Liver (tissue), 9 donors: Measurements from ENCODE around the gene COQ9. TPM values are rescaled to one million over a fixed set of nuclear protein-coding genes. Genes with fewer than 3 reads are reported as not detected.
A peak's percentile ranks its signal among the peaks of the same experiment; 100 is the strongest.

Source experiments
- DNase-seq: peaks from one replicate; pipeline ENCODE4 v3.0.0-alpha.2; 2017; ENCODE audit warnings: low spot score
- H3K27ac ChIP-seq, 2 donors: one replicate each; pipeline ENCODE4 v1.7.0; 2013; ENCODE audit warnings: inconsistent platforms in 2 of 2, low read length in 2 of 2, control low read depth in 1 of 2, low read depth in 1 of 2, mild to moderate bottlenecking in 1 of 2
- H3K27me3 ChIP-seq, 4 donors: one replicate each; pipeline versions ENCODE4 v1.6.1 to v1.7.0; 2013; ENCODE audit warnings: low read length in 3 of 4, inconsistent platforms in 1 of 4, mild to moderate bottlenecking in 1 of 4, moderate library complexity in 1 of 4; ENCODE audit not compliant: control insufficient read depth in 4 of 4, insufficient read depth in 4 of 4
- H3K36me3 ChIP-seq, 4 donors: one replicate each; pipeline versions ENCODE4 v1.6.1 to v1.7.0; 2013; ENCODE audit warnings: low read length in 3 of 4, mild to moderate bottlenecking in 3 of 4, low read depth in 1 of 4, moderate library complexity in 1 of 4; ENCODE audit not compliant: control insufficient read depth in 4 of 4, insufficient read depth in 3 of 4
- H3K4me1 ChIP-seq, 4 donors: one replicate each; pipeline versions ENCODE4 v1.6.1 to v1.7.0; 2013; ENCODE audit warnings: low read length in 3 of 4, mild to moderate bottlenecking in 3 of 4, moderate library complexity in 1 of 4; ENCODE audit not compliant: control insufficient read depth in 4 of 4, insufficient read depth in 4 of 4
- H3K4me3 ChIP-seq, 3 donors: one replicate each; pipeline versions ENCODE4 v1.6.1 to v1.7.0; 2013; ENCODE audit warnings: low read length in 3 of 3, control low read depth in 1 of 3, low read depth in 1 of 3, mild to moderate bottlenecking in 1 of 3
- H3K9ac ChIP-seq, 2 donors: one replicate each; pipeline ENCODE4 v1.7.0; 2013; ENCODE audit warnings: low read length in 2 of 2, mild to moderate bottlenecking in 2 of 2, moderate library complexity in 2 of 2, control low read depth in 1 of 2, low read depth in 1 of 2
- H3K9me3 ChIP-seq, 4 donors: one replicate each; pipeline versions ENCODE4 v1.6.1 to v1.7.0; 2013; ENCODE audit warnings: low read length in 3 of 4; ENCODE audit not compliant: control insufficient read depth in 4 of 4
- CTCF ChIP-seq: fragments of 150-350 bp; IDR thresholded peaks from 2 replicates; pipeline ENCODE4 v1.5.1; 2017; ENCODE audit warnings: improper control_type of control experiment, low read depth, low read length; ENCODE audit not compliant: missing input control
- EGR1 ChIP-seq, 2 donors: IDR thresholded peaks; 2 replicates each; pipeline ENCODE4 v1.6.1; 2016 to 2018; ENCODE audit warnings: antibody characterized with exemption in 2 of 2, low read depth in 2 of 2
- FOXA1 ChIP-seq: IDR thresholded peaks from 2 replicates; pipeline ENCODE4 v1.6.1; 2016; ENCODE audit warnings: antibody characterized with exemption
- FOXA2 ChIP-seq: IDR thresholded peaks from 2 replicates; pipeline ENCODE4 v1.6.1; 2016; ENCODE audit warnings: antibody characterized with exemption
- GABPA ChIP-seq, 2 donors: IDR thresholded peaks in 1 of 2; conservative IDR thresholded peaks in 1 of 2; 2 replicates each; pipeline ENCODE4 v1.6.1; 2016; ENCODE audit warnings: antibody characterized with exemption in 2 of 2, mild to moderate bottlenecking in 1 of 2, moderate library complexity in 1 of 2
- HNF4G ChIP-seq: IDR thresholded peaks from 2 replicates; pipeline ENCODE4 v1.6.1; 2016; ENCODE audit warnings: antibody characterized with exemption
- JUND ChIP-seq, 2 donors: IDR thresholded peaks; 2 replicates each; pipeline ENCODE4 v1.6.1; 2016; ENCODE audit warnings: antibody characterized with exemption in 2 of 2
- MAX ChIP-seq: IDR thresholded peaks from 2 replicates; pipeline ENCODE4 v1.6.1; 2016; ENCODE audit warnings: antibody characterized with exemption
- NR2F2 ChIP-seq: IDR thresholded peaks from 2 replicates; pipeline ENCODE4 v1.6.1; 2016; ENCODE audit warnings: antibody characterized with exemption
- RAD21 ChIP-seq, 2 donors: IDR thresholded peaks; 2 replicates each; pipeline ENCODE4 v1.6.1; 2016; ENCODE audit warnings: antibody characterized with exemption in 2 of 2, mild to moderate bottlenecking in 2 of 2
- REST ChIP-seq: IDR thresholded peaks from 2 replicates; pipeline ENCODE4 v1.6.1; 2016; ENCODE audit warnings: antibody characterized with exemption, mild to moderate bottlenecking
- RXRA ChIP-seq, 2 donors: IDR thresholded peaks; 2 replicates each; pipeline ENCODE4 v1.6.1; 2017 to 2018; ENCODE audit warnings: antibody characterized with exemption in 2 of 2, mild to moderate bottlenecking in 1 of 2
- SP1 ChIP-seq: IDR thresholded peaks from 2 replicates; pipeline ENCODE4 v1.6.1; 2018; ENCODE audit warnings: antibody characterized with exemption, mild to moderate bottlenecking
- TAF1 ChIP-seq: conservative IDR thresholded peaks from 2 replicates; pipeline ENCODE4 v1.6.1; 2016; ENCODE audit warnings: antibody characterized with exemption, mild to moderate bottlenecking
- YY1 ChIP-seq: IDR thresholded peaks from 2 replicates; pipeline ENCODE4 v1.6.1; 2016; ENCODE audit warnings: antibody characterized with exemption, mild to moderate bottlenecking
- ZBTB33 ChIP-seq: IDR thresholded peaks from 2 replicates; pipeline ENCODE4 v1.6.1; 2016; ENCODE audit warnings: antibody characterized with exemption
- WGBS: extraction: QIAGEN DNeasy Blood & Tissue Kit; methylation state at CpG from one replicate; pipeline ENCODE4 v1.1.7; 2013; 5-methylcytosine and 5-hydroxymethylcytosine counted together
- polyA plus RNA-seq, 2 donors: library from polyadenylated mRNA; stranded (reverse) in 1 of 2; unstranded in 1 of 2; fragments of 200-250 nt in 1 of 2; fragments of >200 nt in 1 of 2; fragmentation: Nextera tagmentation in 1 of 2; extraction: Ambion mirVana in 1 of 2; gene quantifications; one replicate each; pipeline versions ENCODE4 v1.2.1 to v1.2.3, GENCODE V29; 2013 to 2015
- total RNA-seq, 2 donors: library from RNA; depleted of rRNA; stranded (reverse); fragments of >200 nt; gene quantifications; one replicate each; pipeline ENCODE4 v1.2.3, GENCODE V29; 2014
- donor health status: healthy.
- donor health status: healthy.
- donor health status: healthy.
- donor health status: healthy.
- donor health status: healthy.

The COQ9 gene
- total and polyA plus RNA-seq, 4 donors: 21.0 to 81.5 (median 58.0) TPM

- H3K36me3 ChIP-seq: peaks cover 0 to 12% (median 5%) of the 10 kb centered on the region in 4 donors
- H3K4me3 ChIP-seq: peak overlapping the region in 1 of 3 donors; percentile 24
- no peak for DNase-seq
- TF ChIP-seq TAF1 (no peak), MAX (no peak), YY1 (no peak), NR2F2 (no peak), FOXA1 (no peak), ZBTB33 (no peak), RAD21 (IDR thresholded peaks at IDR 0.05) (no peak), GABPA (IDR thresholded peaks at IDR 0.05 in 1 of 2, conservative IDR thresholded peaks at IDR 0.05 in 1 of 2) (no peak), FOXA2 (no peak), JUND (IDR thresholded peaks at IDR 0.05) (no peak), RXRA (IDR thresholded peaks at IDR 0.05) (no peak), SP1 (no peak), EGR1 (IDR thresholded peaks at IDR 0.05; ENCODE audit: low read depth in 2 of 2) (no peak)
- no peaks in the 10 kb centered on the region for H3K9me3 ChIP-seq
- WGBS: 68% methylated on average over 15 of the region's 15 CpGs
- H3K4me1 ChIP-seq: peaks cover 22 to 50% (median 34%) of the 10 kb centered on the region in 4 donors
- no peaks in the 10 kb centered on the region for H3K27me3 ChIP-seq
- H3K9ac ChIP-seq: no peak overlapping the region
- no peak overlapping the region for H3K27ac ChIP-seq
These were observed 31.3 kb downstream of the COQ9 start for GRCh38 chr16:57478396-57479204.

GRCh38 chr16:57479205-57479975 lies 32.1 kb downstream of the COQ9 start:
- DNase-seq: no peak
- Histone ChIP-seq H3K4me1 (peaks cover 22 to 48% (median 34%) of the 10 kb centered on the region in 4 donors), H3K27ac (peak overlapping the region; percentile 27 to 68), H3K36me3 (peaks cover 0 to 6% (median 2%) of the 10 kb centered on the region in 4 donors), H3K27me3 (no peaks in the 10 kb centered on the region), H3K9me3 (no peaks in the 10 kb centered on the region), H3K4me3 (peak overlapping the region; percentile 1 to 24 (median 11)), H3K9ac (peak overlapping the region in 1 of 2 donors; percentile 36)
- WGBS: 54% methylated on average over 36 of the region's 36 CpGs
- TF ChIP-seq FOXA2: no peak
- TF ChIP-seq HNF4G: no peak
- no peak for TF ChIP-seq SP1
- TF ChIP-seq YY1: no peak
- TF ChIP-seq NR2F2: no peak
- no peak for TF ChIP-seq REST
- no peak for TF ChIP-seq ZBTB33
- no peak for TF ChIP-seq RXRA (IDR thresholded peaks at IDR 0.05)
- TF ChIP-seq CTCF: no peak
- TF ChIP-seq FOXA1: no peak
